ENCODE measurements around the gene AEN. TPM values are rescaled to one million over a fixed set of nuclear protein-coding genes. Genes with fewer than 3 reads are reported as not detected.

The AEN gene
- total RNA-seq, 1 experiment from 2014 or later: 183 TPM

DNA sequence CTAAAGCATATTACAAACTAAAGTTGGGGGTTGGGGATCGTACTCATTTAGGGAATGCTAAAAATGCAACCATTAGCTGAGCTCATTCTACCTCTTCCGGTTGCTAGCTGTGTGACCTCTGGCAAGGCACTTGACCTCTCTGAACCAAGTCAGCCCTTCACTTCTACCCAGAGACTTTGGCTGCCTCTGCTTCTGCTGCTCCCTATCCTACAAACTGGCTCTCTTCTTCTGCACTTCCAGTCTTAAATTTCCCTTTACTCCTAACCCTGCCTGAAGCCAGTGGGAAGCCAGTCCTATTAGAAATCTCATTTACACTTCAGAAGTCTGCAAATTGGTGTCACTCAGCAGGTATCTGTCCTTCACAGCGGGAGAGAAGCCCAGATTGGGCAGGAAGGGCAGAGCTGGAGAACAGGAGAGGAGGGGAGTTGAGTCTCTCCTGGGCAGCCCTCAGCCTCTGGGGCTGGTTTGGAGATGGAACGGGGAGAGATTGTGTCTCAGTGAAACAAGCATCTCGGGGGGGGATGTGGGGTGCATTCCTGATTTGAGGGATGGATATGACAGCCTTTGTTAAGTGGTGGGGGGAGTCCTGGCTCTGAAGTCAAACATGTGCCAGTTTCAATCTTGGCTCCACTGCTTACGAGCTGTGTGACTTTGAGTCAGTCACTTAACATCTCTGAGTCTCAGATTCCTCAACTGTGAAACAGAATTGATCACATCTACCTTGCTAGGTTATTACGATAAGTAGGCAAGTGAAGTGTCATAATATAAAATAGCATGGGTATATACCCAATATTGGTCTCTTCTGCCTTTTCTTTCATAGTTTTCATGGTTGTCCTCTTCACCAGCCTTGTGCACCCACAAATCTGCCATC, 7.8 kb upstream of the AEN start:
- H3K4me1 Mint-ChIP-seq: peaks cover 86% of the 10 kb centered on the region
- DNase-seq (ENCODE audit: low spot score): peak; percentile 77
- H3K4me3 Mint-ChIP-seq: peak overlapping the region; percentile 5
- H3K27me3 Mint-ChIP-seq (ENCODE audit: low read depth): peaks cover 54% of the 10 kb centered on the region
- ChIA-PET CTCF (interaction anchor here (0.7 to 3.4 kb wide), 5 partner anchors 9 to 146 kb away, joined by 3 to 18 read pairs (median 8); partner anchors contain the start of genes MRPL46 and MRPS11), POLR2A (interaction anchor here (0.6 to 1.3 kb wide), 2 partner anchors 124 to 157 kb away, joined by 3 read pairs; no protein-coding TSS in a partner anchor)
- ATAC-seq: peak; percentile 65
- peak overlapping the region; percentile 89 for H3K27ac Mint-ChIP-seq
- no peaks in the 10 kb centered on the region for H3K36me3 Mint-ChIP-seq
- TF ChIP-seq TEAD1 (CRISPR knock-in tag; IDR thresholded peaks at IDR 0.05): peak; percentile 78; the same call in 1 of the 2 replicates
- TF ChIP-seq, protein P1, sequence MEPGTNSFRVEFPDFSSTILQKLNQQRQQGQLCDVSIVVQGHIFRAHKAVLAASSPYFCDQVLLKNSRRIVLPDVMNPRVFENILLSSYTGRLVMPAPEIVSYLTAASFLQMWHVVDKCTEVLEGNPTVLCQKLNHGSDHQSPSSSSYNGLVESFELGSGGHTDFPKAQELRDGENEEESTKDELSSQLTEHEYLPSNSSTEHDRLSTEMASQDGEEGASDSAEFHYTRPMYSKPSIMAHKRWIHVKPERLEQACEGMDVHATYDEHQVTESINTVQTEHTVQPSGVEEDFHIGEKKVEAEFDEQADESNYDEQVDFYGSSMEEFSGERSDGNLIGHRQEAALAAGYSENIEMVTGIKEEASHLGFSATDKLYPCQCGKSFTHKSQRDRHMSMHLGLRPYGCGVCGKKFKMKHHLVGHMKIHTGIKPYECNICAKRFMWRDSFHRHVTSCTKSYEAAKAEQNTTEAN (CRISPR knock-in tag; IDR thresholded peaks at IDR 0.05): 0 out of 2 replicates have a peak, but pooled peaks have one; percentile 21
- TF ChIP-seq NFE2L1 (CRISPR knock-in tag; IDR thresholded peaks at IDR 0.05): peak; percentile 56; the same call in 1 of the 2 replicates
- peak; percentile 76; the same call in 1 of the 2 replicates for TF ChIP-seq FOXP4 (CRISPR knock-in tag; IDR thresholded peaks at IDR 0.05)
- peak; percentile 86 for TF ChIP-seq ZNF423 (CRISPR knock-in tag; IDR thresholded peaks at IDR 0.05)
- TF ChIP-seq, protein P2, sequence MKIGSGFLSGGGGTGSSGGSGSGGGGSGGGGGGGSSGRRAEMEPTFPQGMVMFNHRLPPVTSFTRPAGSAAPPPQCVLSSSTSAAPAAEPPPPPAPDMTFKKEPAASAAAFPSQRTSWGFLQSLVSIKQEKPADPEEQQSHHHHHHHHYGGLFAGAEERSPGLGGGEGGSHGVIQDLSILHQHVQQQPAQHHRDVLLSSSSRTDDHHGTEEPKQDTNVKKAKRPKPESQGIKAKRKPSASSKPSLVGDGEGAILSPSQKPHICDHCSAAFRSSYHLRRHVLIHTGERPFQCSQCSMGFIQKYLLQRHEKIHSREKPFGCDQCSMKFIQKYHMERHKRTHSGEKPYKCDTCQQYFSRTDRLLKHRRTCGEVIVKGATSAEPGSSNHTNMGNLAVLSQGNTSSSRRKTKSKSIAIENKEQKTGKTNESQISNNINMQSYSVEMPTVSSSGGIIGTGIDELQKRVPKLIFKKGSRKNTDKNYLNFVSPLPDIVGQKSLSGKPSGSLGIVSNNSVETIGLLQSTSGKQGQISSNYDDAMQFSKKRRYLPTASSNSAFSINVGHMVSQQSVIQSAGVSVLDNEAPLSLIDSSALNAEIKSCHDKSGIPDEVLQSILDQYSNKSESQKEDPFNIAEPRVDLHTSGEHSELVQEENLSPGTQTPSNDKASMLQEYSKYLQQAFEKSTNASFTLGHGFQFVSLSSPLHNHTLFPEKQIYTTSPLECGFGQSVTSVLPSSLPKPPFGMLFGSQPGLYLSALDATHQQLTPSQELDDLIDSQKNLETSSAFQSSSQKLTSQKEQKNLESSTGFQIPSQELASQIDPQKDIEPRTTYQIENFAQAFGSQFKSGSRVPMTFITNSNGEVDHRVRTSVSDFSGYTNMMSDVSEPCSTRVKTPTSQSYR (CRISPR knock-in tag; IDR thresholded peaks at IDR 0.05): peak; percentile 57; the same call in 1 of the 2 replicates
- no peak for TF ChIP-seq E2F1 (CRISPR knock-in tag; IDR thresholded peaks at IDR 0.05)
- TF ChIP-seq ZNF512 (CRISPR knock-in tag; IDR thresholded peaks at IDR 0.05; ENCODE audit: borderline replicate concordance): no peak
- TF ChIP-seq GRHL2 (CRISPR knock-in tag; IDR thresholded peaks at IDR 0.05; ENCODE audit: insufficient replicate concordance, severe bottlenecking): no peak
- peak; percentile 81 for TF ChIP-seq GTF2I (CRISPR knock-in tag; conservative IDR thresholded peaks at IDR 0.05)
- peak; percentile 63 for TF ChIP-seq SP1 (CRISPR knock-in tag; conservative IDR thresholded peaks at IDR 0.05)
- no peak for TF ChIP-seq ATF3 (CRISPR knock-in tag; conservative IDR thresholded peaks at IDR 0.05)
- peak; percentile 30; the same call in 1 of the 2 replicates for TF ChIP-seq FOXK1 (CRISPR knock-in tag; IDR thresholded peaks at IDR 0.05)
- TF ChIP-seq PRDM15 (CRISPR knock-in tag; IDR thresholded peaks at IDR 0.05): no peak
- TF ChIP-seq AFF4 (CRISPR knock-in tag; IDR thresholded peaks at IDR 0.05; ENCODE audit: borderline replicate concordance): 0 out of 2 replicates have a peak, but pooled peaks have one; percentile 51
- TF ChIP-seq MYBL2 (CRISPR knock-in tag; IDR thresholded peaks at IDR 0.05): 0 out of 2 replicates have a peak, but pooled peaks have one; percentile 24
- H3K9me3 Mint-ChIP-seq: no peaks in the 10 kb centered on the region
